Subcutaneous adipose tissue (tissue), 4 donors: ENCODE results near the gene GCC1. TPM values are rescaled to one million over a fixed set of nuclear protein-coding genes. Genes with fewer than 3 reads are reported as not detected.

Experiments
- CTCF ChIP-seq: fragments of 450-650 bp; IDR thresholded peaks from one replicate; pipeline ENCODE4 v1.5.1; 2016; ENCODE audit warnings: low read depth, mild to moderate bottlenecking, control low read depth, antibody characterized with exemption, moderate library complexity
- total RNA-seq, 4 donors: library from RNA; depleted of rRNA; stranded (reverse); fragments of >200 nt; gene quantifications; one replicate each; pipeline ENCODE4 v1.1.0, GENCODE V29; 2016

Gene GCC1
- total RNA-seq, 4 donors from 2014 or later = 15.2 to 20.7 (median 17.3) TPM

- no peak for TF ChIP-seq CTCF
These were observed 3.7 kb downstream of the GCC1 start for GRCh38 chr7:127581716-127582115.

- no peak for TF ChIP-seq CTCF
These were observed 4.8 kb downstream of the GCC1 start for GRCh38 chr7:127580612-127581011.

GRCh38 chr7:127578711-127579275, 6.6 kb downstream of the GCC1 start:
- TF ChIP-seq CTCF = no peak

- no peak for TF ChIP-seq CTCF
These were observed 7.2 kb downstream of the GCC1 start for GRCh38 chr7:127578036-127578684.

GRCh38 chr7:127571741-127572505, 13.5 kb downstream of the GCC1 start:
- no peak for TF ChIP-seq CTCF

- no peak for TF ChIP-seq CTCF
These were observed 19.2 kb downstream of the GCC1 start for GRCh38 chr7:127566242-127566641.

- no peak for TF ChIP-seq CTCF
These were observed 27.6 kb downstream of the GCC1 start for GRCh38 chr7:127557803-127558202.
